MM.1S (cell line): ENCODE results near the gene PCDHGA3.
"Not testable (repeated sequence)": the region's sequence is repeated elsewhere in the genome, so short reads cannot be mapped to it uniquely, and the experiment has no call there.

Experiments
- DNase-seq: peaks from one replicate; pipeline ENCODE4 v3.0.0-alpha.2; 2015
- H2AFZ ChIP-seq: fragments of 300-600 bp; sonication (generic); 2 replicates; pipeline ENCODE4 v1.6.0; 2016; ENCODE audit warnings: antibody characterized with exemption, low read length
- H3F3A ChIP-seq: fragments of 300-600 bp; sonication (generic); 2 replicates; pipeline ENCODE4 v1.6.1; 2016; ENCODE audit warnings: mild to moderate bottlenecking, antibody characterized with exemption, low read length, moderate library complexity, mixed read lengths; ENCODE audit not compliant: insufficient read depth
- H3K27ac ChIP-seq: fragments of 300-600 bp; sonication (generic); 2 replicates; pipeline ENCODE4 v1.5.1; 2016; ENCODE audit warnings: mild to moderate bottlenecking, low read length
- H3K27me3 ChIP-seq: fragments of 300-600 bp; sonication (generic); replicated peaks from 2 replicates; pipeline ENCODE4 v1.6.0; 2016; ENCODE audit warnings: low read length; ENCODE audit not compliant: insufficient read depth
- H3K36me3 ChIP-seq: fragments of 300-600 bp; sonication (generic); replicated peaks from 2 replicates; pipeline ENCODE4 v1.6.1; 2016; ENCODE audit warnings: mild to moderate bottlenecking, low read length, mixed read lengths; ENCODE audit not compliant: insufficient read depth
- H3K4me1 ChIP-seq: fragments of 300-600 bp; sonication (generic); 2 replicates; pipeline ENCODE4 v1.6.1; 2016; ENCODE audit warnings: low read length, mixed read lengths
- H3K4me2 ChIP-seq: fragments of 300-600 bp; sonication (generic); 2 replicates; pipeline ENCODE4 v1.6.0; 2016; ENCODE audit warnings: low read depth, low read length
- H3K4me3 ChIP-seq: fragments of 300-600 bp; sonication (generic); 2 replicates; pipeline ENCODE4 v1.5.1; 2016; ENCODE audit warnings: low read length, mixed read lengths
- H3K79me2 ChIP-seq: fragments of 300-600 bp; sonication (generic); 2 replicates; pipeline ENCODE4 v1.6.1; 2016; ENCODE audit warnings: mixed run types, low read length, mixed read lengths
- H3K9ac ChIP-seq: fragments of 300-600 bp; sonication (generic); 2 replicates; pipeline ENCODE4 v1.6.1; 2016; ENCODE audit warnings: low read length, mixed read lengths
- H3K9me2 ChIP-seq: fragments of 300-600 bp; sonication (generic); replicated peaks from 2 replicates; pipeline ENCODE4 v1.6.1; 2016; ENCODE audit warnings: mild to moderate bottlenecking, low read length, mixed read lengths; ENCODE audit not compliant: insufficient read depth
- H3K9me3 ChIP-seq: fragments of 300-600 bp; sonication (generic); replicated peaks from 2 replicates; pipeline ENCODE4 v1.6.1; 2016; ENCODE audit warnings: mild to moderate bottlenecking, low read length, mixed read lengths; ENCODE audit not compliant: insufficient read depth
- H4K20me1 ChIP-seq: fragments of 300-600 bp; sonication (generic); 2 replicates; pipeline ENCODE4 v1.6.1; 2016; ENCODE audit warnings: mild to moderate bottlenecking, low read length, moderate library complexity, mixed read lengths; ENCODE audit not compliant: insufficient read depth
- EZH2 ChIP-seq: fragments of 300-600 bp; sonication (generic); optimal IDR thresholded peaks from 2 replicates; pipeline ENCODE3; 2017; ENCODE audit warnings: low read depth, mild to moderate bottlenecking, antibody characterized with exemption, low read length, mixed read lengths
- EZH2phosphoT487 ChIP-seq: fragments of 300-600 bp; sonication (generic); IDR thresholded peaks from 2 replicates; pipeline ENCODE4 v1.6.1; 2018; ENCODE audit warnings: antibody characterized with exemption, low read length
- TF ChIP-seq, protein P1 (sequence below): fragments of 300-600 bp; sonication (generic); IDR thresholded peaks from 2 replicates; pipeline ENCODE4 v1.5.1; 2016; ENCODE audit warnings: antibody characterized with exemption, low read length, mixed read lengths

The PCDHGA3 gene

DNA sequence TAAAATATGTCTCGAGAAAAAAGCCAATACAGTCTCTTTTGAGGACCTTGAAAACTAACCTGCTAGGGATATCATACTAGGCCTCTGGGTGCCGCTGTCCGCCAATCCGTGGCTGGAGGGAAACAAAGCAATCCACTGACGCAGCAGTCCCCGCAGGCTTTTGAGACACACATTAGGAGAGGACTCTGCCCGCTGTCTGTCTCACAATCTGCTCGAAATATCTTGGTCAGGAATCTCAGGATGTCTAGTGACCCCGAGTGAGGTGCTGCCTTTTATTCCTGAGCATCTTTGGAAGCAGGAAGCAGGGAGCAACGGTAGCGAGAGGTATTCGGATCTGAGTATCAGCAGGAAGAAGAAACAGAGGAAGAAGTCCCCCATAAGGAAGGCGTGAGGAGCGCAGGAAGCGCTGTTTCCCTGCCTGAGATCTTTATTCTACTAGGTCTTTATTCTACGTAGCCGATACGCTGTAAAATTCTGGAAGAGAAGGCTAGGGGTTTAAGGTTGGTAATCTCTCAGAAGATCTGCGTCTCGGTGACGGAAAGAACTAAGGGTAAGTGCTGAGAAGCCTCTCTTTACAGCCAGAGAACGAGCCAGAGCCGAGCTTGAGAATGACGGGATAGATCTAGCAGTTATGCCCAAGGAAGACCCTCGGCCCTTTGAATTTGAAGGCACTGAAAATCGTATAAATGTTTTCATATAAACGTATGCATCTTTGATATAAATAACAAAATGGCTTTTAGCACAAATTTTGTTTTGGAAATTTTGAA, 17.4 kb upstream of the PCDHGA3 start:
- TF ChIP-seq EZH2 (no peak), EZH2phosphoT487 (no peak)
- TF ChIP-seq, protein P1, sequence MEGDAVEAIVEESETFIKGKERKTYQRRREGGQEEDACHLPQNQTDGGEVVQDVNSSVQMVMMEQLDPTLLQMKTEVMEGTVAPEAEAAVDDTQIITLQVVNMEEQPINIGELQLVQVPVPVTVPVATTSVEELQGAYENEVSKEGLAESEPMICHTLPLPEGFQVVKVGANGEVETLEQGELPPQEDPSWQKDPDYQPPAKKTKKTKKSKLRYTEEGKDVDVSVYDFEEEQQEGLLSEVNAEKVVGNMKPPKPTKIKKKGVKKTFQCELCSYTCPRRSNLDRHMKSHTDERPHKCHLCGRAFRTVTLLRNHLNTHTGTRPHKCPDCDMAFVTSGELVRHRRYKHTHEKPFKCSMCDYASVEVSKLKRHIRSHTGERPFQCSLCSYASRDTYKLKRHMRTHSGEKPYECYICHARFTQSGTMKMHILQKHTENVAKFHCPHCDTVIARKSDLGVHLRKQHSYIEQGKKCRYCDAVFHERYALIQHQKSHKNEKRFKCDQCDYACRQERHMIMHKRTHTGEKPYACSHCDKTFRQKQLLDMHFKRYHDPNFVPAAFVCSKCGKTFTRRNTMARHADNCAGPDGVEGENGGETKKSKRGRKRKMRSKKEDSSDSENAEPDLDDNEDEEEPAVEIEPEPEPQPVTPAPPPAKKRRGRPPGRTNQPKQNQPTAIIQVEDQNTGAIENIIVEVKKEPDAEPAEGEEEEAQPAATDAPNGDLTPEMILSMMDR, result no peak
- H3K4me2 ChIP-seq, result no peak overlapping the region
- H3K27me3 ChIP-seq, result 0 out of 2 replicates have a peak, but pooled peaks cover 5% of the 10 kb centered on the region
- DNase-seq, result no peak
- H2AFZ ChIP-seq, result no peak overlapping the region
- no peaks in the 10 kb centered on the region for H4K20me1 ChIP-seq
- no peak overlapping the region for H3K9ac ChIP-seq
- no peaks in the 10 kb centered on the region for H3K36me3 ChIP-seq
- H3K4me3 ChIP-seq, result no peak overlapping the region
- H3K4me1 ChIP-seq, result no peaks in the 10 kb centered on the region
- H3K9me3 ChIP-seq, result no peaks in the 10 kb centered on the region
- no peaks in the 10 kb centered on the region for H3F3A ChIP-seq
- no peaks in the 10 kb centered on the region for H3K79me2 ChIP-seq
- no peak overlapping the region for H3K27ac ChIP-seq
- no peaks in the 10 kb centered on the region for H3K9me2 ChIP-seq

DNA sequence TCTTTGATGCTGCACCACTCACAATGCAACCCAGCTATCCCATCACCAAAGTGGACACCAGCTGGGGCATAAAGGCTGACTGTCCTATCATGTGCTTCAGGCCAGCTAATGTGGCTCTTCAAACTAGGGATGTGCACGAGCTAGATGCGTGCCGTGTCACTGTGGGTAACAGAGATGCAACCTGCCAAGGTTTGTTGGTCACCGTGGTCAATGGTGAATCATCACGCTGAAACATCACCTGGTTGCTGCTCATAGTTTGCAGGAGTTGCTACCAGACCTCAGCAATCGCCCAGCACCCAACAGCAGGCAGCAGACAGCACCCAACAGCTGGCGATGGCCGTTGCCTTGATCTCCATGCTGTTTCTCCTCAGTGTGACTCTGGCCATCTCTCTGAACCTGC, 15.4 kb upstream of the PCDHGA3 start:
- Histone ChIP-seq H3K27me3 (no peaks in the 10 kb centered on the region), H3K79me2 (no peaks in the 10 kb centered on the region), H3K9me2 (no peaks in the 10 kb centered on the region), H2AFZ (no peak overlapping the region), H3K9me3 (no peaks in the 10 kb centered on the region), H4K20me1 (no peaks in the 10 kb centered on the region), H3K27ac (no peak overlapping the region), H3K36me3 (no peaks in the 10 kb centered on the region), H3F3A (no peaks in the 10 kb centered on the region), H3K9ac (no peak overlapping the region), H3K4me1 (no peaks in the 10 kb centered on the region), H3K4me3 (no peak overlapping the region), H3K4me2 (no peak overlapping the region)
- DNase-seq, result no peak
- TF ChIP-seq, protein P1, result no peak
- TF ChIP-seq EZH2phosphoT487 (no peak), EZH2 (no peak)

GRCh38 chr5:141330299-141331080, 13.1 kb upstream of the PCDHGA3 start, which contains the start of gene PCDHGA1:
Gene PCDHGA1, plus strand, starts transcription at chr5:141330514.
- peak; percentile 70 for DNase-seq
- Histone ChIP-seq H3K4me1 (no peaks in the 10 kb centered on the region), H3K36me3 (no peaks in the 10 kb centered on the region), H3K9ac (peak within 1 kb of the TSS; percentile 34; the same call in 1 of the 2 replicates), H3K4me3 (peak within 1 kb of the TSS; percentile 59), H3K27ac (no peak within 1 kb of the TSS), H3F3A (no peaks in the 10 kb centered on the region), H3K4me2 (peak within 1 kb of the TSS; percentile 75), H3K9me3 (no peaks in the 10 kb centered on the region), H2AFZ (peak within 1 kb of the TSS; percentile 73), H3K27me3 (0 out of 2 replicates have a peak, but pooled peaks cover 6% of the 10 kb centered on the region), H4K20me1 (no peaks in the 10 kb centered on the region), H3K79me2 (no peaks in the 10 kb centered on the region), H3K9me2 (no peaks in the 10 kb centered on the region)
- TF ChIP-seq, protein P1, result peak; percentile 74
- TF ChIP-seq EZH2phosphoT487 (no peak), EZH2 (no peak)

DNA sequence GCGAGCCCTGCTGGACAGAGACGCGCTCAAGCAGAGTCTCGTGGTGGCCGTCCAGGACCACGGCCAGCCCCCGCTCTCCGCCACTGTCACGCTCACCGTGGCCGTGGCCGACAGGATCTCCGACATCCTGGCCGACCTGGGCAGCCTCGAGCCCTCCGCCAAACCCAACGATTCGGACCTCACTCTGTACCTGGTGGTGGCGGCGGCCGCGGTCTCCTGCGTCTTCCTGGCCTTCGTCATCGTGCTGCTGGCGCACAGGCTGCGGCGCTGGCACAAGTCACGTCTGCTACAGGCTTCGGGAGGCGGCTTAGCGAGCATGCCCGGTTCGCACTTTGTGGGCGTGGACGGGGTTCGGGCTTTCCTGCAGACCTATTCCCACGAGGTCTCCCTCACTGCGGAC, 11.1 kb upstream of the PCDHGA3 start:
- not testable (repeated sequence) for DNase-seq, H3F3A ChIP-seq, H2AFZ ChIP-seq, H4K20me1 ChIP-seq, H3K27me3 ChIP-seq, H3K36me3 ChIP-seq, H3K4me1 ChIP-seq, H3K9ac ChIP-seq, H3K9me3 ChIP-seq, H3K9me2 ChIP-seq, H3K27ac ChIP-seq, H3K79me2 ChIP-seq, H3K4me2 ChIP-seq, H3K4me3 ChIP-seq
